ENCODE results near the gene ATP5PD.

DNA sequence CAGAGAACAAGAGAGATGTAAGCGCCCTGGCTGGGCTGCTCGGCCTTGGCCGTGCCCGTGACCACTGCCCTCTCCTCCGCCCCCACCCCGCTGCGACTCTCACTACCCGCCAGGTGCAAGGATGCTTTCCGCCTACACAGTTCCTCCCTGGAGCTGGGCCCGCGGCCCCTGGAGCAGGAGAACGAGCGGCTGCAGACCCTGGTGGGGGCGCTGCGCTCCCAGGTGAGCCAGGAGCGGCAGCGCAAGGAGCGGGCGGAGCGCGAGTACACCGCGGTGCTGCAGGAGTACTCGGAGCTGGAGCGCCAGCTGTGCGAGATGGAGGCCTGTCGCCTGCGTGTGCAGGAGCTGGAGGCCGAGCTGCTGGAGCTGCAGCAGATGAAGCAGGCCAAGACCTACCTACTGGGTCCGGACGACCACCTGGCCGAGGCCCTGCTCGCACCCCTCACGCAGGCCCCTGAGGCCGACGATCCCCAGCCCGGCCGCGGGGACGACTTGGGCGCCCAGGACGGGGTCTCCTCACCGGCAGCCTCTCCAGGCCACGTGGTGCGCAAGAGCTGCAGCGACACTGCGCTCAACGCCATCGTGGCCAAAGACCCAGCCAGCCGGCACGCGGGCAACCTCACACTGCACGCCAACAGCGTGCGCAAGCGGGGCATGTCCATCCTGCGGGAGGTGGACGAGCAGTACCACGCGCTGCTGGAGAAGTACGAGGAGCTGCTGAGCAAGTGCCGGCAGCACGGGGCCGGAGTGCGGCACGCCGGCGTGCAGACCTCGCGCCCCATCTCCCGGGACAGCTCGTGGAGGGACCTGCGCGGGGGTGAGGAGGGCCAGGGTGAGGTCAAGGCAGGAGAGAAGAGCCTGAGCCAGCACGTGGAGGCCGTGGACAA lies 43.5 kb downstream of the ATP5PD start:
- TF ChIP-seq, protein P1, sequence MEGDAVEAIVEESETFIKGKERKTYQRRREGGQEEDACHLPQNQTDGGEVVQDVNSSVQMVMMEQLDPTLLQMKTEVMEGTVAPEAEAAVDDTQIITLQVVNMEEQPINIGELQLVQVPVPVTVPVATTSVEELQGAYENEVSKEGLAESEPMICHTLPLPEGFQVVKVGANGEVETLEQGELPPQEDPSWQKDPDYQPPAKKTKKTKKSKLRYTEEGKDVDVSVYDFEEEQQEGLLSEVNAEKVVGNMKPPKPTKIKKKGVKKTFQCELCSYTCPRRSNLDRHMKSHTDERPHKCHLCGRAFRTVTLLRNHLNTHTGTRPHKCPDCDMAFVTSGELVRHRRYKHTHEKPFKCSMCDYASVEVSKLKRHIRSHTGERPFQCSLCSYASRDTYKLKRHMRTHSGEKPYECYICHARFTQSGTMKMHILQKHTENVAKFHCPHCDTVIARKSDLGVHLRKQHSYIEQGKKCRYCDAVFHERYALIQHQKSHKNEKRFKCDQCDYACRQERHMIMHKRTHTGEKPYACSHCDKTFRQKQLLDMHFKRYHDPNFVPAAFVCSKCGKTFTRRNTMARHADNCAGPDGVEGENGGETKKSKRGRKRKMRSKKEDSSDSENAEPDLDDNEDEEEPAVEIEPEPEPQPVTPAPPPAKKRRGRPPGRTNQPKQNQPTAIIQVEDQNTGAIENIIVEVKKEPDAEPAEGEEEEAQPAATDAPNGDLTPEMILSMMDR (CRISPR knock-in tag; IDR thresholded peaks at IDR 0.05), result no peak
- no peak for TF ChIP-seq ZFX (CRISPR knock-in tag; IDR thresholded peaks at IDR 0.05; ENCODE audit: low read depth)
- TF ChIP-seq MEIS1 (CRISPR knock-in tag; IDR thresholded peaks at IDR 0.05; ENCODE audit: borderline replicate concordance), result no peak
- no peak for TF ChIP-seq ZNF768 (CRISPR knock-in tag; IDR thresholded peaks at IDR 0.05)
- TF ChIP-seq FOXK2 (IDR thresholded peaks at IDR 0.05), result no peak
- TF ChIP-seq ZNF891 (CRISPR knock-in tag; IDR thresholded peaks at IDR 0.05), result no peak
- no peak for TF ChIP-seq IKZF1 (IDR thresholded peaks at IDR 0.05)
- no peak for TF ChIP-seq SIN3A (IDR thresholded peaks at IDR 0.05; ENCODE audit: borderline replicate concordance, low read depth, low read length)
